ENCODE data around the gene LTA4H.

- TF ChIP-seq CTCF (conservative IDR thresholded peaks at IDR 0.05) (no peak), ZFX (IDR thresholded peaks at IDR 0.05) (no peak)
These were observed 9.9 kb downstream of the LTA4H start for GRCh38 chr12:96025518-96025917.
